ENCODE results near the gene FBXL7.

GRCh38 chr5:15555176-15555575, 55.2 kb downstream of the FBXL7 start:
- TF ChIP-seq CTCF (conservative IDR thresholded peaks at IDR 0.05), result no peak
- TF ChIP-seq ZFX (IDR thresholded peaks at IDR 0.05), result no peak

Data from C4-2B (cell line).